DOHH2 (cell line): ENCODE data around the gene YAE1.

ENCODE experiments used
- H3F3A ChIP-seq: fragments of 200-600 bp; sonication (generic), shearing (Covaris generic); 2 replicates; pipeline ENCODE4 v1.6.0; 2016; ENCODE audit warnings: antibody characterized with exemption, mild to moderate bottlenecking; ENCODE audit not compliant: control insufficient read depth, insufficient read depth
- H3K27ac ChIP-seq: fragments of 200-600 bp; sonication (generic); 2 replicates; pipeline ENCODE4 v1.5.1; 2014; ENCODE audit warnings: low read depth, mild to moderate bottlenecking, low read length, moderate library complexity
- H3K27me3 ChIP-seq: fragments of 200-600 bp; sonication (generic); 2 replicates; pipeline ENCODE4 v1.6.1; 2014; ENCODE audit warnings: mild to moderate bottlenecking, low read length, mixed read lengths; ENCODE audit not compliant: control insufficient read depth
- H3K36me3 ChIP-seq: fragments of 200-600 bp; sonication (generic); 2 replicates; pipeline ENCODE4 v1.6.1; 2014; ENCODE audit warnings: mild to moderate bottlenecking, low read length, moderate library complexity, mixed read lengths; ENCODE audit not compliant: control insufficient read depth
- H3K4me1 ChIP-seq: fragments of 200-600 bp; sonication (generic); 2 replicates; pipeline ENCODE4 v1.6.1; 2014; ENCODE audit warnings: mild to moderate bottlenecking, low read length, mixed read lengths; ENCODE audit not compliant: control insufficient read depth
- H3K4me2 ChIP-seq: fragments of 200-600 bp; sonication (generic); 2 replicates; pipeline ENCODE4 v1.6.0; 2014; ENCODE audit warnings: mild to moderate bottlenecking, low read length, moderate library complexity
- H3K4me3 ChIP-seq: fragments of 200-600 bp; sonication (generic); 2 replicates; pipeline ENCODE4 v1.5.1; 2014; ENCODE audit warnings: mild to moderate bottlenecking, low read length, mixed read lengths
- H3K79me2 ChIP-seq: fragments of 200-600 bp; sonication (generic); 2 replicates; pipeline ENCODE4 v1.6.1; 2014; ENCODE audit warnings: mild to moderate bottlenecking, low read length, mixed read lengths; ENCODE audit not compliant: control insufficient read depth
- H3K9me2 ChIP-seq: fragments of 200-600 bp; sonication (generic); replicated peaks from 2 replicates; pipeline ENCODE4 v1.6.1; 2014; ENCODE audit warnings: mild to moderate bottlenecking, low read length, mixed read lengths; ENCODE audit not compliant: control insufficient read depth
- H3K9me3 ChIP-seq: fragments of 200-600 bp; sonication (generic); 2 replicates; pipeline ENCODE4 v1.6.1; 2014; ENCODE audit warnings: antibody characterized with exemption, low read length, mixed read lengths; ENCODE audit not compliant: control insufficient read depth, insufficient read depth
- H4K20me1 ChIP-seq: fragments of 200-600 bp; sonication (generic); 2 replicates; pipeline ENCODE4 v1.6.0; 2014; ENCODE audit warnings: low read depth, mild to moderate bottlenecking, antibody characterized with exemption, low read length, moderate library complexity; ENCODE audit not compliant: control insufficient read depth, insufficient read depth
- EZH2phosphoT487 ChIP-seq: fragments of 200-600 bp; sonication (generic); IDR thresholded peaks from 2 replicates; pipeline ENCODE4 v1.6.1; 2017; ENCODE audit warnings: borderline replicate concordance, mild to moderate bottlenecking, antibody characterized with exemption, low read length, moderate library complexity, mixed read lengths
- TF ChIP-seq, protein P1 (sequence below): fragments of 200-600 bp; sonication (generic); IDR thresholded peaks from one replicate; pipeline ENCODE4 v1.5.1; 2014; ENCODE audit warnings: antibody characterized with exemption, mild to moderate bottlenecking, low read depth, low read length; ENCODE audit not compliant: poor library complexity, severe bottlenecking

The YAE1 gene

DNA sequence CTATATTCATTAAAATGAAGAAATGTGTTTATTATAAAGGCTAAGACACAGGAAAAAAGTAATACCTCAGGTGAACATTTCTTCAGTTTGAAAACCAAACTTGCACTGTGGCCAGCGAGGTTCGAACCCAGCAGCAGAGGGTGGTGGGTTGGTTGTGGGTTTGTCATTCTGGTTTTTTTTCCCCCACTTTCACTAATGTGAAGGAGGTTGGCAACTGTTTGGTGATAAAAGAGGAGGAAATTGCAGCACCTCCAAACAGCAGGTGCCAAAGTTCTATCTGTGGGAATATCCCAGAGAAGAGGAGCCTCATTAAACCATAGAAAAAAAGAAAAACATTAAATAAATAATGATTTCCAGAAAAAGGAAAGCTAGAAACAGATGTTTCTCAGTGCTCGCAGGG lies 36.6 kb upstream of the YAE1 start:
- Histone ChIP-seq H3F3A (no peaks in the 10 kb centered on the region), H3K27me3 (peaks cover 2% of the 10 kb centered on the region; the same call in 1 of the 2 replicates), H3K9me2 (no peaks in the 10 kb centered on the region), H3K27ac (no peak overlapping the region), H3K36me3 (no peaks in the 10 kb centered on the region), H3K4me3 (no peak overlapping the region), H3K4me2 (no peak overlapping the region), H3K9me3 (no peaks in the 10 kb centered on the region), H3K79me2 (no peaks in the 10 kb centered on the region), H4K20me1 (no peaks in the 10 kb centered on the region), H3K4me1 (peaks cover 21% of the 10 kb centered on the region)
- TF ChIP-seq EZH2phosphoT487, result no peak

DNA sequence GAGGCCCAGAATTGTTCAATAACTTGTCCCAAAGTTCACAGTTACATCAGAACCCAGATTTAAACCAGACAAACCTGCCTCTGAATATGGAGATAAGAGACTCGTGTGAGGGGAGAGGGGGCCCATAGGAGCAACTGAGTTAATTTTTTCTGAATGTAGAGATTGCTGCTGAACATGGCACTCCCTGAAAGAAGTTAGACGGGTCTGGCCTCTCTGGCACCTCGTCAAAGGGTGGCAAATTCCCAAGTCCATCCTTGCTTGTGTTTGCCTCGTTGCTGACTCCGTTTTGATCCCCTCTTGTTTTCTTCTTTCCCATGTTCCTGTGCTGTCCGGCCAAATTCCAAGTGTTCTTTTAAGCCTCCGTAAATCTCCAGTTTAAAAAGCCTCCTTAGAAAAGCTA lies 35.2 kb upstream of the YAE1 start:
- no peaks in the 10 kb centered on the region for H3K36me3 ChIP-seq
- H3K9me2 ChIP-seq, result no peaks in the 10 kb centered on the region
- no peaks in the 10 kb centered on the region for H4K20me1 ChIP-seq
- H3K27me3 ChIP-seq, result no peaks in the 10 kb centered on the region
- no peak overlapping the region for H3K27ac ChIP-seq
- no peaks in the 10 kb centered on the region for H3K9me3 ChIP-seq
- no peak for TF ChIP-seq EZH2phosphoT487
- TF ChIP-seq, protein P1, sequence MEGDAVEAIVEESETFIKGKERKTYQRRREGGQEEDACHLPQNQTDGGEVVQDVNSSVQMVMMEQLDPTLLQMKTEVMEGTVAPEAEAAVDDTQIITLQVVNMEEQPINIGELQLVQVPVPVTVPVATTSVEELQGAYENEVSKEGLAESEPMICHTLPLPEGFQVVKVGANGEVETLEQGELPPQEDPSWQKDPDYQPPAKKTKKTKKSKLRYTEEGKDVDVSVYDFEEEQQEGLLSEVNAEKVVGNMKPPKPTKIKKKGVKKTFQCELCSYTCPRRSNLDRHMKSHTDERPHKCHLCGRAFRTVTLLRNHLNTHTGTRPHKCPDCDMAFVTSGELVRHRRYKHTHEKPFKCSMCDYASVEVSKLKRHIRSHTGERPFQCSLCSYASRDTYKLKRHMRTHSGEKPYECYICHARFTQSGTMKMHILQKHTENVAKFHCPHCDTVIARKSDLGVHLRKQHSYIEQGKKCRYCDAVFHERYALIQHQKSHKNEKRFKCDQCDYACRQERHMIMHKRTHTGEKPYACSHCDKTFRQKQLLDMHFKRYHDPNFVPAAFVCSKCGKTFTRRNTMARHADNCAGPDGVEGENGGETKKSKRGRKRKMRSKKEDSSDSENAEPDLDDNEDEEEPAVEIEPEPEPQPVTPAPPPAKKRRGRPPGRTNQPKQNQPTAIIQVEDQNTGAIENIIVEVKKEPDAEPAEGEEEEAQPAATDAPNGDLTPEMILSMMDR, result no peak
- peaks cover 12% of the 10 kb centered on the region for H3K4me1 ChIP-seq
- H3K79me2 ChIP-seq, result no peaks in the 10 kb centered on the region
- H3F3A ChIP-seq, result no peaks in the 10 kb centered on the region
- H3K4me3 ChIP-seq, result no peak overlapping the region
- no peak overlapping the region for H3K4me2 ChIP-seq

DNA sequence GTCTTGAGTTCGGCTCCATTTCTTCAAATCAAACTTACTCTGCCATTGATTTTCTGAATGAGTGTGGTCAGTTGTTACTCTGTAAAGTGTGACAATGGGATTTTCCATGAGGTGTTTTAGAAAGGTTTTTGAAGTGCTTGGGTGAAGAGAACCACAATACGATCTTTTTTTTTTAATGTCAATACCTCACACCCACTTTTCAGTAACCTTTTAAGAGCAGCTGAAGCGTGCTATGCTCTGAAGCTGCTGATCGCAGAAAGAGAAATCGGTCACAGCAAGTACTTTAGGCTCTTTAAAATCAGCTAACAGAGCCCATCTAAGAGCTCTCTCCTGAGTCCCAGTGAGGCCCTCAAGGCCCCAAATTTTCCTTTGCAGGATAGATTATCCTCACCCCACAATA lies 34.4 kb upstream of the YAE1 start:
- Histone ChIP-seq H3F3A (no peaks in the 10 kb centered on the region), H3K4me3 (no peak overlapping the region), H4K20me1 (no peaks in the 10 kb centered on the region), H3K9me3 (no peaks in the 10 kb centered on the region), H3K9me2 (no peaks in the 10 kb centered on the region), H3K27ac (no peak overlapping the region), H3K36me3 (no peaks in the 10 kb centered on the region), H3K79me2 (no peaks in the 10 kb centered on the region), H3K4me2 (no peak overlapping the region), H3K27me3 (no peaks in the 10 kb centered on the region), H3K4me1 (peaks cover 4% of the 10 kb centered on the region)
- no peak for TF ChIP-seq EZH2phosphoT487
- TF ChIP-seq, protein P1, result no peak

DNA sequence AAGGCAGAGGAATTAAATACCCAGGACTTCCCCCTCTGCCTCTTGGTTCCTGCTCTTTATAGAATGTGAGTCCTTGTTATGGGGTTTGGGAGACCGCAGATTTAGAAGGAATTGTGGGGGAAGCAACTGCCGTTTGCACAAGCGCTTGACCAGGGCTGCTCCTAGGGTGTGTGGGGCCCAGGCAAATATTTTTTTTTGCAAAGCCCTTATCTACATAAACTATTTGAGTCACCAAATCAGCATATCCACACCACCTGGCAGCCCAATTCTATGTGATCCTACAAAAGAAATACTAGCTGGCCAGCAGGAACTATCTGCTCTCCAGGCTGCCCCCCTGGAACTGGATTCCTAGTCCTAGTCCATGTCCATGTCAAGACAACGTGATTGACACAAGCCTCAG lies 33.4 kb upstream of the YAE1 start:
- H3K4me3 ChIP-seq, result no peak overlapping the region
- H3K79me2 ChIP-seq, result no peaks in the 10 kb centered on the region
- H3K9me3 ChIP-seq, result no peaks in the 10 kb centered on the region
- H3K4me2 ChIP-seq, result no peak overlapping the region
- H4K20me1 ChIP-seq, result no peaks in the 10 kb centered on the region
- H3K4me1 ChIP-seq, result no peaks in the 10 kb centered on the region
- H3K36me3 ChIP-seq, result no peaks in the 10 kb centered on the region
- no peaks in the 10 kb centered on the region for H3K27me3 ChIP-seq
- H3K9me2 ChIP-seq, result no peaks in the 10 kb centered on the region
- no peaks in the 10 kb centered on the region for H3F3A ChIP-seq
- H3K27ac ChIP-seq, result no peak overlapping the region
- no peak for TF ChIP-seq EZH2phosphoT487
- TF ChIP-seq, protein P1, result no peak
